GM19463 (cell line): ENCODE measurements around the gene SPO11.

ENCODE experiments used
- ATAC-seq: cut with Tn5 transposase; IDR thresholded peaks from one replicate; pipeline ENCODE4 v1.9.1; 2021; ENCODE audit warnings: mild to moderate bottlenecking, moderate library complexity; ENCODE audit not compliant: unreplicated experiment

The SPO11 gene

DNA sequence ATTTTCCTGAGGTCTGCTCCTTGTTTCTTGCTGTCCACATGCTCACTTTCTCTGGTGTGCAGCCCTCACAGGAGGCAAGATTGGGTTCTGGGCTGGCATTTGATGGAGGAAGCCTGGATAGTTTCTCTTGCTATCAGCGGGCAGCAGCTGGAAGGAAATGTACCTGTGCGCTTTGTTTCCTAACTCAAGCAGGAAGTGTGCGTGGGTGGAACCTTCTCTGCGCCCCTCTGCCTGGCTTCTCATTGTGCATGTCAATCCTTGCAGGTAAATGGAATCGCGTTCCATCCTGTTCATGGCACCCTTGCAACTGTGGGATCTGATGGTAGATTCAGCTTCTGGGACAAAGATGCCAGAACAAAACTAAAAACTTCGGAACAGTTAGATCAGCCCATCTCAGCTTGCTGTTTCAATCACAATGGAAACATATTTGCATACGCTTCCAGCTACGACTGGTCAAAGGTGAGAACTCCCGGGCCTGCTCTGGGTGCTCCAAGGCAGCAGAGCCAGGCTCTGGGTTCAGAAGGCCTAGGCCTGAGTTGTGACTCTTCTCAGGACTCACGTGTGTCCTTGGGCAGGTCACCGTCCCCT lies 44.8 kb downstream of the SPO11 start:
- ATAC-seq, result no peak

GRCh38 chr20:57374931-57375651 lies 45.5 kb downstream of the SPO11 start:
- ATAC-seq, result no peak

- ATAC-seq, result no peak
Measured at GRCh38 chr20:57375652-57376230, 46.1 kb downstream of the SPO11 start.

DNA sequence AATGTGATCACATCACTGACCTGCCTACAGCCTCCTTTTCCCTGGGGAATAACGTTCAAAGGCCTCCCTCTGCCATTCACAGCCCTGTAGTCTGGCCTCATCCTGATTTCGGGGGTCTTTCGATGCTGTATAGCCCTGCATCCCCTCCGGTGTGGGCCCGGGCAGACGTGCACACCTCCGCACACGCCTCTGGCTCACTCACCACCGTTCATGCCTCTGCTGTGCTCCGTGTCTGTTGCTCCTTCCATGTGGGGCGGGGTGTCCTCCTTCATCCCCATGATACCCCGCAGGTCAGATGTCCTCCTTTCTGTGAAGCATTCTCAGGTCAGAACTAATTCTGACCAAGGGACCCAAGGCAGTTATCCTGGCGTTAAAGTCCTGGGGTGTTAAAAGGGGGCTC lies 47.7 kb downstream of the SPO11 start:
- no peak for ATAC-seq

GRCh38 chr20:57378107-57378506 lies 48.5 kb downstream of the SPO11 start:
- ATAC-seq, result no peak

- no peak for ATAC-seq
Measured at GRCh38 chr20:57378646-57379262, 49.2 kb downstream of the SPO11 start.

GRCh38 chr20:57379263-57379647 lies 49.7 kb downstream of the SPO11 start:
- ATAC-seq, result no peak

DNA sequence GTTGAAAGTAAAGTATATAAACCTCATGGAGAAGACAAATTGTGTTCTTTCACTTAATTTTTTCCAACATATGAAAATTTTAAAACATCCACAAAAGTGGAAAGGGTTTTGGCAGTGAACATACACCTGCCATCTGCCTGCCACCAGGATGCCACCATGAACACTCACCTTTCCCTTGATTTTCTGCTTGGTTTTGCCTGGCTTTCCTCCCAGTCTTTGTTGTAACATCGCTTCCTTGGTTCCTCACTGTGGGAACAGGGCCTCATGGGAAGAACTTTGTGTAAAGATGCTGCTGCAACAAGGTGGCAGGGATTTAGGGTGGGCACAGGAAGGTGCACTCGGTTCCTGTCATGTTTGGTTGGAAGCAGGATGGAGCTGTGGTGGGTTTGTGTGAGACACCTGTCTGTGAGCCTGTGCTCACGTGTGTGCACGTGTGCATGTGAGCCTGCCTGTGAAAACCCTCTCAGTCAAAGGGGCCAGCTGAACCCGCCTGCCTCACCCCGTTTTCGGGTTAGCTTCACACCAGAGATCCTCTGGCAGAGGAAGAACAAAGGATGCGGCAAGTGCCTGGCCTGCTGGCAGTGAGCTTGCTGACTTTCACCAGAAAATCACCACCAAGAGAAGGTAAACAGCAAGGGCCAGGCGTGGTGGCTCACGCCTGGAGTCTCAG lies 50.6 kb downstream of the SPO11 start:
- no peak for ATAC-seq

- ATAC-seq, result no peak
Measured at GRCh38 chr20:57381596-57382503, 52.2 kb downstream of the SPO11 start.

- ATAC-seq, result no peak
Measured at GRCh38 chr20:57382516-57382915, 52.9 kb downstream of the SPO11 start.

- ATAC-seq, result no peak
Measured at GRCh38 chr20:57383447-57384347, 54.1 kb downstream of the SPO11 start.

- ATAC-seq, result no peak
Measured at GRCh38 chr20:57384486-57384885, 54.9 kb downstream of the SPO11 start.

DNA sequence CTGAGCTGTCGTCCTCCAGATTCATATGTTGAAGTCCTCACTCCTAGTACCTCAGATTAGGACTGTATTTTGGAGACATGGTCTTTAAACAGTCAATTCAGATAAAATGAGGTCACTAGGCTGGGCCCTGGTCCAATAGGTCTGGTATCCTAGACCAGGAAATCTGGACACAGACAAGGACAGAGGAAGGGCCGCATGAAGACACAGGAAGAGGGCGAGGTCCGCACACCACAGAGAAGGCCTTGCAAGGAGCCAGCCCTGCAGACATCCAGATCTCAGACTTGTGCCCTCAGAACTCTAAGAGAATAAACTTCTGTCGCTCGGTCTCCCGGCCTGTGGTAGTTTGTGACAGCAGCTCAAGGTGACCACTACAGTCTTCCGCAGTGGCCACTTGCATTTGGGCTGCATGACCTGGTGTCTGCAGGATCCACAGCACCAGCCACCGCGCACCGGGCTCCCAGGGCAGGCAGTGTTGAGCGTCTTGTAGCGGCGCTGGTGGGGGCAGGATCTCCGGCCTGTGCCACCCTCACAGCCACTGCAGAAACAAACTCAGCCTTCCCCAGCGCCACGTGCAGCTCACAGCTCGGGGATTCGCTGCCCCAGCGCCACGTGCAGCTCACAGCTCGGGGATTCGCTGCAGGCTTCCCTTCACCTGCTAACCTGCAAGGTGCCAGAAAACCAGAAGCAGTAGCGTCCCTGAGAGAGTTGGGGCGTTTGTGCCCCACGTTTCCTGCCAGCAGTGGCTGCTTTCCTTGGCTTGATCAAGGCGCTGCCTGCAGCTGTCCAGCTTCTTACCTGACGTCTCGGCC lies 55.6 kb downstream of the SPO11 start:
- no peak for ATAC-seq

DNA sequence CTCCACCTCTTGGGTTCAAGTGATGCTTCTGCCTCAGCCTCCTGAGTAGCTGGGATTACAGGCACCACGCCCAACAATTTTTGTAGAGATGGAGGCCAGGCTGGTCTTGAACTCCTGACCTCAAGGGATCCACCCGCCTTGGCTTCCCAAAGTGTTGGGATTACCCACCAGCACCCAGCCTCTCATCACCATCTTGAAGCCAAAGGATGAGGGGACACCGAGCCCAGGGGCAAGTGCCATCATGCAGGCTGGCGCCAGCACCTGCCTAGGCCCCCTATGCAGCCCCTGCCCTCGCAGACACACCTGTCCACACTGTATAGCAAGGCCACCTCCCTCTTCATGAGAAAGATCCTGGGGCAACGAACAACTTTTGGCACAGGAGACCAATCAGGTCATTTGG lies 56.3 kb downstream of the SPO11 start:
- no peak for ATAC-seq

- no peak for ATAC-seq
Measured at GRCh38 chr20:57386762-57387161, 57.2 kb downstream of the SPO11 start.

DNA sequence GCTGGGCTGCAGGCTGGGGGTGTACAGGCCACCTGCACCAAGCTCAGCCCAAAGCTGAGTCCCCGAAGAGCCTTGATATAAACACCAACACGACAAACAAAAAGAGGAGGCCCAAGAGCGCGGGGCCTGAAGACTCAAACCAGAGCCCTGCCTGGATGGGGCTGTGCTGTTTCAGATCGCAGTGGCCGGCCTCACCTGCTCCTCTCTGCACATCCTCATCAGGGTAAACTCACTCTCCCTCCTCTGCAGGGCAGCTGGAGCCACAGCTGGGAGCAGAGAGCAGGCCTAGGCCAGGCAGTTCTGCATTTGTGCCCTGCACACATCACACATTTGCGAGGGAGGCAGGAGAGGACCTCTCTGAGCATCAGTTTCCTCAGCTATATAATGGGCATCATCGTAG lies 57.9 kb downstream of the SPO11 start:
- ATAC-seq, result no peak

GRCh38 chr20:57387945-57388371 lies 58.4 kb downstream of the SPO11 start:
- no peak for ATAC-seq

DNA sequence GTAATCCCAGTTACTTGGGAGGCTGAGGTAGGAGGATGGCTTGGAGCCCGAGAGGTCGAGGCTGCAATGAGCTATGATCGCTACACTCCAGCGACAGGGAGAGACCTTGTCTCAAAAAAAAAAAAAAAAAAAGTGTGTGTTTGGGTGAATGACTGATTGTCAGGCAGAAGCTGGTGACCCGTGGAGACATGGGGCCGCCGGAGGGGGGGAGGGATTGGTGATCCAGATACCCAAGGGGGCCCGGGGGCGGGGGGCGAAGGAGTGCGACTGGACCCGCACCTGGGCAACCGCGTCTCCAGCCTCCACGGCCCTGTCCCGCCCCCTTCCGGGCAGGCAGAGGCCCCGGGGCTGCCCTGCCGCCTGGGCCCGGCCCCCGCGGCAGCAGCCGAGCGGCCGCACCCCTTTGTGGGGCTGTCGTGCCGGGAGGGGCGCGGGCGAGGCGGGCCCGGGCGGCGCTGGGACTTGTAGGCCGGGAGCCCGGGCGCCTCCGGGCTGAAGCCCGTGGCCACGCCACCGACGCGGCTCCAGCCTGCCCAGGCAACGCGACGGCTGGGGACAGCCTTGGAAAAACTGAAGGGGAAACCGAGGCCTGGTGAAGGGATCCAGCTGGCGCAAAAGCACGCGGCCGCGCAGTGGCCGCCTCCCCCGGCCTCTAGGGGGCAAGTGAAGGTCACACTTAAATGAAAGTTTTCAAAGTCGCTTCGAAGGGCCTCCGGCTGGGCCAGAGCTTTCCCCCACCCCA lies 59.5 kb downstream of the SPO11 start:
- peak; percentile 36 for ATAC-seq
